Motor neuron (in vitro differentiated cells): ENCODE measurements around the gene CARMIL3. TPM values are rescaled to one million over a fixed set of nuclear protein-coding genes. Genes with fewer than 3 reads are reported as not detected.

Experiments
- ATAC-seq, 8 experiments: fragments of 200-7000 bp; cut with Tn5 transposase; replicated peaks in 6 of 8; 2 replicates each; pipeline ENCODE4 v1.8.0; 2021; ENCODE audit warnings: mild to moderate bottlenecking in 8 of 8, moderate library complexity in 8 of 8
- H3K27ac ChIP-seq, 2 donors: fragments of 250-450 bp; sonication (Bioruptor Pico); 2 replicates each; pipeline ENCODE4 v1.9.0; 2021; ENCODE audit warnings: antibody characterized with exemption in 2 of 2, mild to moderate bottlenecking in 2 of 2, moderate library complexity in 1 of 2
- H3K4me1 ChIP-seq, 2 donors: fragments of 250-450 bp; sonication (Bioruptor Pico); replicated peaks in 1 of 2; 2 replicates each; pipeline ENCODE4 v1.6.1; 2021; ENCODE audit warnings: antibody characterized with exemption in 2 of 2, mild to moderate bottlenecking in 2 of 2, moderate library complexity in 1 of 2
- H3K4me3 ChIP-seq, 5 donors: fragments of 250-450 bp; sonication (Bioruptor Pico); 2 replicates each; pipeline ENCODE4 v1.9.0; 2021; ENCODE audit warnings: antibody characterized with exemption in 5 of 5, mild to moderate bottlenecking in 5 of 5, moderate library complexity in 4 of 5
- WGBS, 10 experiments: fragments of 450-650 bp; shearing (Covaris generic); methylation state at CpG; one replicate each; pipeline ENCODE4 v1.0.0; 2022; 5-methylcytosine and 5-hydroxymethylcytosine counted together
- in situ Hi-C, 9 experiments: fragments of 400-800 bp; cut with MboI; loops; one replicate each; pipeline ENCODE4 v1.15.0; 2021; ENCODE audit warnings: low sequenced_read_pairs in 9 of 9, low pct_unique_long_range_greater_than_20kb in 2 of 9; ENCODE audit not compliant: unreplicated experiment in 9 of 9
- total RNA-seq, 8 experiments: library from RNA; unstranded; fragments of 300-600 nt; gene quantifications; 2 replicates each; pipeline versions ENCODE4 v1.2.3 to v1.2.4, GENCODE V29; 2022

Gene CARMIL3
- total RNA-seq, 8 experiments from 2014 or later: 3.7 to 44.7 (median 25.6) TPM

DNA sequence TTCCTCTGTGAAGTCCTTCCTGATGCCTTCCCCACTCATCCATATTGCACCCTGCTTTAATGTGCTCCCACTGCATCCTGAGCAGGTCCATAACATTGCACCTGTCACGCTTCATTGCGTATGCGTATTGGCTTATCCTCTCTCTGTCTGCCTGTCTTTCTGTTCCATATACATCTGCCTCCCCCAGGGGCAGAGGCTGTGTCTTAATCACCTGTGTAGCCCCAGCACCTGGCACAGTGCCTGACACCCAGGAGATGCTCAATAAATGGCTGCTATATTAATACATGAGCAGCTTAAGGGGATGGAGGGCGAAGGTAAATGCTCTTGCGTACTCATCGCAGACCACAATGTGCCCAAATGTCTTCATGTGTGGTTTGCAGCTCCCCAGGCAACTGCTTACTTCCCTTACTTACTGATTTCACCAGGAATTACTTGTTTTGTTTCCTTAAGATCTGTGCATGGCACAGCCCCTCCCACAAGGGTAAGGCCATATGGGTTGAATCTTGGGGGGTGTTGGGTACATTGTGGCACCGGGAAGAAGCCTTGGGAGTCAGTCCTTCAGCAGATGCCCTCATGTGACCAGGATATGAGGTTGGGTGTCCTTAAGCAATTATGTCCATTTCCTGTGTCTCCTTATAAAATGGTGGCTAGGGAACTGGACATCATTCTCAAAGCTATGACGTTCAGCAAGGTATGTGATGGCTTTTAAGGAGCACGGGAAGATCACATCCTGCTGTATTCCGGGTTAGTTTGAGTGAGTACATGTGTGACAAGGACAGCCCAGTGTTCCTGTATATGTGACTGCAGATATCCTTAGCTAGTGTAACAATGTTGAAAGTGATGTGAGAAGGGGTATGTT, 18.7 kb downstream of the CARMIL3 start:
- no peak overlapping the region for H3K27ac ChIP-seq
- peak in 1 of 8 experiments; percentile 14 for ATAC-seq
- in situ Hi-C loops: no loop called here
- H3K4me3 ChIP-seq: no peak overlapping the region
- H3K4me1 ChIP-seq: peaks cover 9 to 10% of the 10 kb centered on the region in 2 donors
- WGBS, 10 experiments: 20 to 100% (median 90%) methylated on average over 1 to 10 of the region's 10 CpGs

DNA sequence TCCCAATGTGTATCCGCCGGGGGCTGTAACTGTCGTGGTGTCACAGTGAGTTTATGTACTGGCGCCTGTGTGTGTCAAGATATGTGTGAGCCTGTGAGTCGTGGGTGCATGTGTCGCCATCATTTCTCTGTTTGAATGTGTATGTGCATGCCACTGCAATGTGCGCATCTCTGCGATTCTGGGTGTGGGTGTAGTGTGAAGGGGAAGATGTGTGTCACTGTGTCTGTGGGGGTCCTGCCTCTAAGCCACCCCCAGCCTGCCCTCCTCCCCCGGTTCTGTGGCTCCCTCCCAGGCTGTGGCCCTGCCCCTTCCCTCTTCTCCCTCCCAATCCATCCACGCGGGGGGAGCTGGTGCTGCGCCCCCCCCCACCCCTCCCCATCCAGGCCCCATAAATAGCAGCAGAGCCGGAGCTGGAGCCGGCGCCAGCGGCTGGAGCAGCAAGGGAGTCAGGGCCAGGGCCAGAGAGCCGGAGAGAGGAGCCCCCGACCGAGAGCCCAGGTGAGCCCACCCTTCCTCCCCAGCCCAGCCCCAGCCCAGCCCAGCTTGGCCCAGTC, 19.4 kb downstream of the CARMIL3 start, which contains the start of gene CPNE6:
Gene CPNE6, plus strand, starts transcription at position 419 of the 554 bp plus-strand sequence. CDS start 1,375 bp downstream, outside the sequence.
- ATAC-seq: peak; percentile 43 to 79 (median 63)
- Histone ChIP-seq H3K4me1 (peaks cover 9 to 10% of the 10 kb centered on the region in 2 donors), H3K27ac (no peak within 1 kb of the TSS), H3K4me3 (no peak within 1 kb of the TSS)
- WGBS, 10 experiments: 42 to 87% (median 62%) methylated on average over 3 to 6 of the region's 19 CpGs; no CpG with 5 or more reads in 6 of the 10 experiments
- in situ Hi-C loops: no loop called here

DNA sequence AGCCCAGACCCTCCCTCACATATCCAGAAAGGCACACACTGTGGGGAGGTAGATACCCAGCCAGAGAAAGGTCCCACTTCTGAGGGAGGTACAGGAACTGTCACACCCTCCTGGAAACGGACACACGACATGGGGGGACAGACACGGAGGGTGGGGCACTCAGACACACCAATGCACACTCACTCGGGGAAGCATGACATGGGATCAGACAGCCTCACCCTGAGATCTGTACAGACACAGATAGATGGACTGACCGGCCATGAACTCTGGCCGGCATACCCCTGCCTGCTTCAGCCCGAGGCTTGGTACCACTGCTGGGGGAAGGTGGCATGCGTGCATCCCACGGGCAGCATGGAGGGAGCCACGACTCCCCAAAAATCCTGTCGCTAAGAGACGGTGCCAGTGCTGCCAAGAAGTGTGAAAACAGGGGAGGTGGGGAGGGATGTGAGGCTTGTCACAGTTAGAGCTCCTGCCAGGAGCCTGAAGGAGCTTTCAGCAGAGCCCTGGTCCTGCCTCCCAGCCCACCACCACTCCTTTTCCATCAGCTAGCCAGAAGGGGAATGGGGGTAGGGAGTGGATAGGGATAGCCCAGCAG, 20.1 kb downstream of the CARMIL3 start:
- 17 to 90% methylated on average over 2 of the region's 12 CpGs; no CpG with 5 or more reads in 8 of the 10 experiments for WGBS, 10 experiments
- Histone ChIP-seq H3K4me3 (no peak overlapping the region), H3K27ac (no peak overlapping the region), H3K4me1 (peaks cover 9 to 10% of the 10 kb centered on the region in 2 donors)
- in situ Hi-C loops: no loop called here
- peak in 3 of 8 experiments; percentile 4 to 39 (median 9) for ATAC-seq

DNA sequence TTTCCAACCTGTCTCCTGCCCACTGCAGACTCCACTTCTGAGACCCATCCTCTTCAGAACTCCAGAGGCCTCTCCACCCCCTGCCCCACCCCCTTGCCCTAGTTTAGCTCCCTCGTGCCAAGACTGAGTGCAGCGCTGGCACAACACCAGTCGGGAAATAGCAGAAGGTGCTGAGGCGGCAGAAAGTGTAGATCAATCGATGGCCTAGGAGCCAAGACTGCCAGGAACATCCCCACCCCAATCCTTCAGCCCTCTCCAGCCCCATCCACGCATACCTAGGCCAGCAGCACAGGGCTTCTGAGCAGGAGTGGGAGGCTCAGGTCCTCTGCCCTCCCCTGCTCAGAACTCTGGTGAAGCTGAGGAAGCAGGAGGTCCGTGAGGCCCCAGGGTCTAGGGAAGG, 20.6 kb downstream of the CARMIL3 start:
- no peak for ATAC-seq
- no peak overlapping the region for H3K4me3 ChIP-seq

DNA sequence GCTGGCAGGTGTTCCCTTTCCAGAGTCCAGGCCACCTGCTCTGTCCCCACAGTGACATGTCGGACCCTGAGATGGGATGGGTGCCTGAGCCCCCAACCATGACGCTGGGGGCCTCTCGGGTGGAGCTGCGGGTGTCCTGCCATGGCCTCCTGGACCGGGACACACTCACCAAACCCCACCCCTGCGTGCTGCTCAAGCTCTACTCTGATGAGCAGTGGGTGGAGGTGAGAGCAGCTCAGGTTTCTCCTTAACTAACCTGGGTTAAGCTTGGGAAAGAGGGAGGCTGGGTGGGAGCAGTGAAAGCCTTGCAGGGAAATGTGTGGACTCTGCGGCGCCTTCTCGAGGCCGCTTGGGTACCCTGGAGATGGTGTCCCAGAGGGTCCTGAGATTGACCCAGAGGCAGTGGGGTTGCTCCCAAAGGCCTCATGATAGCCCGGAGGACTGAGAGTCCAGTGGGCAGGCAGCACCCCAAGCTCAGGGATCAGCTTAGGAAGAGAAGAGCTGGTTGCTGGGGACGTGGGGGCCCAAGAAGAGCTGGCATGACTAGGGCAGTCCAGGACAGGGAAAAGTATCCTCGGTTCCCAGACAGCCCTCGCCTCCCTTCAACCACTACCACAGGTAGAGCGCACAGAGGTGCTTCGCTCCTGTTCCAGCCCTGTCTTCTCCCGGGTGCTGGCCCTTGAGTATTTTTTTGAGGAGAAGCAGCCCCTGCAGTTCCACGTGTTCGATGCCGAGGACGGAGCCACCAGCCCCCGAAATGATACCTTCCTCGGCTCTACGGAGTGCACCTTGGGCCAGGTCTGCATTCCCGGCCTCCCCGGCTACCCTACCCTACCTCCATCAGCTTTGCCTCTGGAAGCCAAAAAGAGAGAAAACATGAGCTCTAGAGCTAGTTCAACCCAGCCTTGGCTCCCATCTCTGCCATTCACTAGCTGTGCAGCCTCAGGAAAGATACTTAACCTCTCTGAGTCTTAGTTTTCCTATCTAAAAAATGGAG, 21.4 kb downstream of the CARMIL3 start:
- in situ Hi-C loops: no loop called here
- Histone ChIP-seq H3K27ac (no peak overlapping the region), H3K4me3 (no peak overlapping the region)

More for the DNA sequence above, 20.6 kb downstream of the CARMIL3 start:
- WGBS, 10 experiments: 100% methylated on average over 1 of the region's 7 CpGs; no CpG with 5 or more reads in 8 of the 10 experiments
- Histone ChIP-seq H3K4me1 (peaks cover 9 to 10% of the 10 kb centered on the region in 2 donors), H3K27ac (no peak overlapping the region)
- in situ Hi-C loops: no loop called here

DNA sequence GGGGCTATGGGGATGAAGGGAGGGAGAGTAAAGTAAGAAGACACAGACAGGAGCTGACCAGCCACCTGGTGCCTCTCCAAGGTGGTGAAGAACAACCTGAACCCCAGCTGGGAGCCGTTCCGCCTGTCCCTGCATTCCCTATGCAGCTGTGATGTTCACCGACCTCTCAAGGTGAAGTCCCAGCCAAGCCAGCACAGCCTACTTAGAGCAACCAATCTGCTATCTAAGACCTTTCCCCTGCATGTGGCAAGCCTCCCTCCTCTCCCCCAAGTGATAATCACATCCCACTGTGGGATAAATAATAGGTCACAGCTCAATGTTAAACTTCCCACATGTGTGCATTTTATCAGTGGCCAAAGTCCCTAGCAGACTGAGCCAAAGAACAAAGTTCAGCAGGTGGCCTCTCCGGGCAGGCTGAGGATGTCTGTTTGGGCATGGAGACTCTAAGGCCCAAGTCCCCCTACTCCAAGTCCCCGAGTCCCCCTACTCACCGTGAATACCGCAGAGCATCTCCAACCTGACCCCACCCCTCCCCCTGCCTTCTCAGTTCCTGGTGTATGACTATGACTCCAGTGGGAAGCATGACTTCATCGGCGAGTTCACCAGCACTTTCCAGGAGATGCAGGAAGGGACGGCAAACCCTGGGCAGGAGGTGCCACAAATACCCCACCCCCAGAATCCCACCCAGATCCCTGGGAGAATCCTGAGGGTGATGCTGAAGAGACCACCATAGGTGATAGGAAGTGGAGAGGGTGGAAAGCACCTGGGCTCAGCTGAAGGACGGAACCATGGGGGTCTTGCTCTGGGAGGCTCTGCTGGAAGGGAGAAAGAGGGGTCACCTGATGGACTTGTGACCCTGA, 23.0 kb downstream of the CARMIL3 start:
- 33 to 100% (median 82%) methylated on average over 1 to 3 of the region's 11 CpGs; no CpG with 5 or more reads in 4 of the 10 experiments for WGBS, 10 experiments
- in situ Hi-C loops: no loop called here
- Histone ChIP-seq H3K4me1 (peaks cover 31 to 32% of the 10 kb centered on the region in 2 donors), H3K27ac (no peak overlapping the region), H3K4me3 (no peak overlapping the region)
- ATAC-seq: peak in 1 of 8 experiments; percentile 26

More for the DNA sequence above, 21.4 kb downstream of the CARMIL3 start:
- whole genome bisulfite sequencing, 10 experiments: 44 to 89% (median 87%) methylated on average over 3 to 10 of the region's 26 CpGs; no CpG with 5 or more reads in 5 of the 10 experiments
- no peak for ATAC-seq
- peaks cover 16% of the 10 kb centered on the region in 2 donors for H3K4me1 ChIP-seq

DNA sequence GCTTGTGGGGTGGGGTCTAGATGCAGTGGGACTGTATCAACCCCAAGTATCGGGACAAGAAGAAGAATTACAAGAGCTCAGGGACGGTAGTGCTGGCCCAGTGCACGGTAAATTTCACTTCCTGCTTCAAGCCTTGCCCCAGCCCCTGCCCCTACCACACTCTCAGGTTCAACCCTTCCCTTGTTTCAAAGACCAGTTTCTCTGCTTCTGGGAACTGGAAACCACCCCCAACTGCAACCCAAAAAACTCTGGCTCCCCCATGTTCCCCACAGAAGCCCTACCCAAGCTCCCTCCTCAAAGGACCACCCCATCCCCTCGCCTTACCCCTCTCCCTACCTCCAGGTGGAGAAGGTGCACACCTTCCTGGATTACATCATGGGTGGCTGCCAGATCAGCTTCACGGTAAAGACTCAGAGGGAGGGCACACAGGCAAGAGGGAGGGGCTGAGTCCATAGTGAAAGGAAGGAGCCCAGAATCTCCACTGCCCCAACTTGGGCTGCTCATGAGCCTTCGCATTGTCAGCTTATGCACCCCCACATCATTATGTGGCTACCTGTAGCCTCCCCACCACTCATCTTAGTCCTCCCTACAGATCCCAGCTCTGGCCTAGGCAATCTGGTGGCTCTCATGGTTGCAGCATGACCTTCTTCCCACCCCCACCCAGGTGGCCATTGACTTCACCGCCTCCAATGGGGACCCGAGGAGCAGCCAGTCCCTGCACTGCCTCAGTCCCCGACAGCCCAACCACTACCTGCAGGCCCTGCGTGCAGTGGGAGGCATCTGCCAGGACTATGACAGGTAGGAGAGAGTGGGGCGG, 23.9 kb downstream of the CARMIL3 start:
- in situ Hi-C loops: no loop called here
- no peak for ATAC-seq
- Histone ChIP-seq H3K4me3 (no peak overlapping the region), H3K27ac (no peak overlapping the region), H3K4me1 (peaks cover 40% of the 10 kb centered on the region in 2 donors)
- WGBS, 10 experiments: 49 to 100% (median 80%) methylated on average over 1 to 4 of the region's 11 CpGs; no CpG with 5 or more reads in 3 of the 10 experiments

DNA sequence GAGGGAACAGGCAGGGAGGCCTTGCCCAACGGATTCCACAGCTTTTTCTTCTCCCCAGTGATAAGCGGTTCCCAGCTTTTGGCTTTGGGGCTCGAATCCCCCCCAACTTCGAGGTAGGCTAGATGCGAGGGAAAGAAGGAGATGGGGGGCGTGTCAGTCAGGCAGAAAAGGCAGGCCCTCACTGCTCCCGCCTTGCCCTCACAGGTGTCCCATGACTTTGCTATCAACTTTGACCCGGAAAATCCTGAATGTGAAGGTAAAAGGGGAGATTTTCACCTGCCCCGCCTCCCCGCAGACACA, 24.4 kb downstream of the CARMIL3 start:
- Histone ChIP-seq H3K27ac (no peak overlapping the region), H3K4me1 (peaks cover 37 to 41% of the 10 kb centered on the region in 2 donors), H3K4me3 (no peak overlapping the region)
- in situ Hi-C loops: no loop called here
- no peak for ATAC-seq
- 66 to 100% (median 97%) methylated on average over 5 to 7 of the region's 10 CpGs; no CpG with 5 or more reads in 7 of the 10 experiments for WGBS, 10 experiments

DNA sequence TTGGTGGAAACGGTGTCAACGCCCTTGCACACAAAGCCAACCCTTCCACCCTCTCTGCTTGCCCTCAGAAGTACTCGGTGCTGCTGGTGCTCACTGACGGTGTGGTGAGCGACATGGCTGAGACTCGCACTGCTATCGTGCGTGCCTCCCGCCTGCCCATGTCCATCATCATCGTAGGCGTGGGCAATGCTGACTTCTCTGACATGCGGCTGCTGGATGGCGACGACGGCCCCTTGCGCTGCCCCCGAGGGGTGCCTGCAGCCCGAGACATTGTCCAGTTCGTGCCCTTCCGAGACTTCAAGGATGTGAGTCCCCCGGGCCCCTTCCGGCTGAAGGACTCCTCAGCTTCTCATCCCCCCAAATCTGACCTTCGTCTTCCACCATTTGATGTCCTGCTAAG, 25.3 kb downstream of the CARMIL3 start:
- in situ Hi-C loops: no loop called here
- WGBS, 10 experiments: 20 to 60% methylated on average over 1 of the region's 23 CpGs; no CpG with 5 or more reads in 8 of the 10 experiments
- ATAC-seq: no peak
- peaks cover 40 to 45% of the 10 kb centered on the region in 2 donors for H3K4me1 ChIP-seq
- no peak overlapping the region for H3K4me3 ChIP-seq
- no peak overlapping the region for H3K27ac ChIP-seq

DNA sequence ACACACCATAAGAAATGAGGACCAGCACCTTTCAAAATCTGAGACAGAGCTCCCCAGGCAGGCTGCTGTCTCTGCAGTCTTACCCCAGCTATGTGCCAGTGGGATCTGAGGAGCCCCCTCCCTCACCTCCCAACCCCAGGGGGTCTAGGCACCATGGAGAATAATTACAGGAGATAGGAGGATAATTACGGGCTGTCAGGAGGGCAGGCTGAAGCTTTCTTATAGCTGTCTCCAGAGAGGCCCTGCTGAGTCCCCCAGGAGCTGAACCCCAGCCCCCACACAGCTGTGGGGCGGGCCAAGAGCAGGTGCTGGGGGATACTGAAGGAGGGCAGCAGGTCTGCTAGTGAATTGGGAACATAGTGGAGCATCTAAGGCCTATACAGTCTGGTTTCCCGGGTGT, 26.3 kb downstream of the CARMIL3 start:
- no peak for ATAC-seq
- in situ Hi-C loops: no loop called here
- H3K4me3 ChIP-seq: no peak overlapping the region

More for the DNA sequence above, 26.3 kb downstream of the CARMIL3 start:
- peak overlapping the region in 1 of 2 donors; percentile 30 for H3K27ac ChIP-seq
- H3K4me1 ChIP-seq: peaks cover 40 to 47% of the 10 kb centered on the region in 2 donors
- 10% methylated on average over 2 of the region's 3 CpGs; no CpG with 5 or more reads in 9 of the 10 experiments for WGBS, 10 experiments
